ENCODE measurements around the gene DYSF. TPM values are rescaled to one million over a fixed set of nuclear protein-coding genes. Genes with fewer than 3 reads are reported as not detected.
A peak's percentile ranks its signal among the peaks of the same experiment; 100 is the strongest.
"Not testable (repeated sequence)": the region's sequence is repeated elsewhere in the genome, so short reads cannot be mapped to it uniquely, and the experiment has no call there.

DYSF gene
- polyA plus RNA-seq, 6 donors from 2014 or later, result 0.09 to 3.2 TPM; not detected in 4

DNA sequence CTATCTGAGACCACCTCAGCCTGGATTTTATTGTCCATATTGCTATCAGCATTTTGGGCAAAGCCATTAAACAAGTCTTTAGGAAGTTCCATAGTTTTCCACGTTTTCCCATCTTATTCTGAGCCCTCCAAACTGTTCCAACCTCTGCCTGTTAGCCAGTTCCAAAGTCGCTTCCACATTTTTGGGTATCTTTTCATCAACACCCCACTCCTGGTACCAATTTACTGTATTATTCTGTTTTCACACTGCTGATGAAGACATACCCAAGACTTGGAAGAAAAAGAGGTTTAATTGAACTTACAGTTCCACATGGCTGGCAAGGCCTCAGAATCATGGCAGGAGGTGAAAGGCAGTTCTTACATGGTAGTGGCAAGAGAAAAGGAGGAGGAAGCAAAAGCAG is 204.9 kb downstream of the DYSF start:
- H3K4me3 Mint-ChIP-seq; ATAC-seq (ENCODE audit: low read depth in 2 of 2); H3K27me3 Mint-ChIP-seq; DNase-seq; H3K4me1 Mint-ChIP-seq: not testable (repeated sequence)
- Mint-ChIP-seq H3K9me3 (peaks cover 20 to 37% (median 26%) of the 10 kb centered on the region in 7 donors), H3K36me3 (peaks cover 6 to 16% of the 10 kb centered on the region in 2 donors), H3K27ac (peak overlapping the region in 1 of 6 donors; percentile 79)

DNA sequence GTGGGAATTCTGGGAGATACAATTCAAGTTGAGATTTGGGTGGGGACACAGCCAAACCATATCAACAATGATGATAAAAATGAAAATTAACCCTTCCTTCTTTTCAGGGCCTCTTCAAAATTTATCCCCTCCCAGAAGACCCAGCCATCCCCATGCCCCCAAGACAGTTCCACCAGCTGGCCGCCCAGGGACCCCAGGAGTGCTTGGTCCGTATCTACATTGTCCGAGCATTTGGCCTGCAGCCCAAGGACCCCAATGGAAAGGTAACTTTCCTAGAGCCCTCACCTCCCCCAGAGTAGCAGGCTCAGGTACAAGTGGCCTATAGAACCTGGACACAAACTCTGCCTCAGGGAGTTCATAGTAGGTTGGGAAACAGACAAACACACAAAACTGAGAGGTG is 205.4 kb downstream of the DYSF start:
- ATAC-seq (ENCODE audit: low read depth in 2 of 2), result no peak
- Mint-ChIP-seq H3K27ac (no peak overlapping the region), H3K4me1 (no peaks in the 10 kb centered on the region), H3K27me3 (no peaks in the 10 kb centered on the region), H3K4me3 (no peak overlapping the region), H3K36me3 (peaks cover 6 to 16% of the 10 kb centered on the region in 2 donors), H3K9me3 (peaks cover 20 to 37% (median 26%) of the 10 kb centered on the region in 7 donors)
- DNase-seq, result no peak

- Mint-ChIP-seq H3K4me3 (no peak overlapping the region), H3K27me3 (no peaks in the 10 kb centered on the region), H3K27ac (no peak overlapping the region), H3K9me3 (peaks cover 20 to 37% (median 26%) of the 10 kb centered on the region in 7 donors), H3K36me3 (peaks cover 6 to 16% of the 10 kb centered on the region in 2 donors), H3K4me1 (no peaks in the 10 kb centered on the region)
- DNase-seq (no peak), ATAC-seq (ENCODE audit: low read depth in 2 of 2) (no peak)
Measured at GRCh38 chr2:71659868-71660518, 206.6 kb downstream of the DYSF start.

- no peaks in the 10 kb centered on the region for H3K27me3 Mint-ChIP-seq
- peaks cover 6 to 16% of the 10 kb centered on the region in 2 donors for H3K36me3 Mint-ChIP-seq
- H3K9me3 Mint-ChIP-seq, result peaks cover 12 to 26% (median 19%) of the 10 kb centered on the region in 7 donors
- no peak overlapping the region for H3K4me3 Mint-ChIP-seq
- ATAC-seq (ENCODE audit: low read depth in 2 of 2) (no peak), DNase-seq (no peak)
- no peak overlapping the region for H3K27ac Mint-ChIP-seq
- H3K4me1 Mint-ChIP-seq, result no peaks in the 10 kb centered on the region
Measured at GRCh38 chr2:71661782-71662181, 208.4 kb downstream of the DYSF start.

DNA sequence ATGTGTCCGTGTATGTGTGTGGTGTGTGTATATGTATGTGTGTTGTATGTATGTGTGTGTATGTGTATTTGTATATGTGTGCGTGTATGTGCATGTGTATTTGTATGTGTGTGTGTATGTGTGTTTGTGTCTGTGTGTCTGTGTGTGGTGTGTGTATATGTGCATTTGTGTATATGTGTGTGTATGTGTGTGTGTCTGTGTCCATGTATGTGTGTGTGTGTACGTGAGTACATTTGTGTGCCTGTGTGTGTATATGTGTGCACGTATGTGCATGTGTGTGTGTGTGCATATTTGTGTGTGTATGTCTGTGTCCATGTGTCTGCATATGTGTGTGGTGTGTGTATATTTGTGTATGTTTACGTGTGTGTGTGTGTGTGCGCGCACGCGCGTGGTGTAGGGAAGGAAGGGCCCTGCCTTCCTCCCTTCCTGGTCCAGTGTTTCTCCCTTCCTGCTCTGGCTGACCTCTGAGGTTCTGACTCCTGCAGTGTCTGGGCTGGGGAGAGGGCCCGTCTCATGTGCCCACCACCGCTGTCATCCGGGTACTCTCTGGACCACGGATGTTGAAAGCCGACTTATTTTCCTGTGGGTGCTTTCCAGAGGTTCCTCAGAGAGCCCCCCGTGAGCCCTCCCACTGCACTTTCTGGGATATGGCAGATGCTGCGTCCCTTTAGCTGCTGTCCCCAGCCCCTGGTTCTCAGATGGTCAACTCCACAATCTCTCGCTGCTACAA is 209.5 kb downstream of the DYSF start:
- no peak overlapping the region for H3K4me3 Mint-ChIP-seq
- DNase-seq, result no peak
- H3K27me3 Mint-ChIP-seq, result peaks cover 0 to 3% (median 0%) of the 10 kb centered on the region in 3 donors
- no peak for ATAC-seq (ENCODE audit: low read depth in 2 of 2)
- no peaks in the 10 kb centered on the region for H3K4me1 Mint-ChIP-seq
- H3K27ac Mint-ChIP-seq, result no peak overlapping the region
- H3K9me3 Mint-ChIP-seq, result peaks cover 12 to 19% (median 17%) of the 10 kb centered on the region in 7 donors
- peaks cover 6 to 16% of the 10 kb centered on the region in 2 donors for H3K36me3 Mint-ChIP-seq

GRCh38 chr2:71664161-71664560 is 210.8 kb downstream of the DYSF start:
- H3K9me3 Mint-ChIP-seq, result peaks cover 2 to 9% (median 5%) of the 10 kb centered on the region in 7 donors

GRCh38 chr2:71665168-71666093 is 212.1 kb downstream of the DYSF start:
- DNase-seq, result no peak

More at GRCh38 chr2:71664161-71664560, 210.8 kb downstream of the DYSF start:
- ATAC-seq (ENCODE audit: low read depth in 2 of 2), result no peak
- no peak overlapping the region for H3K4me3 Mint-ChIP-seq
- H3K27ac Mint-ChIP-seq, result no peak overlapping the region
- DNase-seq, result no peak
- no peaks in the 10 kb centered on the region for H3K4me1 Mint-ChIP-seq
- H3K27me3 Mint-ChIP-seq, result peaks cover 0 to 5% (median 0%) of the 10 kb centered on the region in 3 donors
- H3K36me3 Mint-ChIP-seq, result peaks cover 0 to 4% of the 10 kb centered on the region in 2 donors

GRCh38 chr2:71666094-71666474 is 212.7 kb downstream of the DYSF start:
- H3K9me3 Mint-ChIP-seq, result peaks cover 0 to 4% (median 0%) of the 10 kb centered on the region in 7 donors
- no peaks in the 10 kb centered on the region for H3K4me1 Mint-ChIP-seq
- H3K4me3 Mint-ChIP-seq, result no peak overlapping the region
- H3K27ac Mint-ChIP-seq, result no peak overlapping the region
- H3K36me3 Mint-ChIP-seq, result no peaks in the 10 kb centered on the region
- ATAC-seq (ENCODE audit: low read depth in 2 of 2) (no peak), DNase-seq (no peak)
- peaks cover 0 to 11% (median 5%) of the 10 kb centered on the region in 3 donors for H3K27me3 Mint-ChIP-seq

More at GRCh38 chr2:71665168-71666093, 212.1 kb downstream of the DYSF start:
- Mint-ChIP-seq H3K27me3 (peaks cover 0 to 11% (median 5%) of the 10 kb centered on the region in 3 donors), H3K27ac (no peak overlapping the region), H3K36me3 (no peaks in the 10 kb centered on the region), H3K9me3 (peaks cover 0 to 4% (median 0%) of the 10 kb centered on the region in 7 donors), H3K4me3 (peak overlapping the region in 1 of 8 donors; percentile 25), H3K4me1 (no peaks in the 10 kb centered on the region)
- ATAC-seq (ENCODE audit: low read depth in 2 of 2), result no peak

DNA sequence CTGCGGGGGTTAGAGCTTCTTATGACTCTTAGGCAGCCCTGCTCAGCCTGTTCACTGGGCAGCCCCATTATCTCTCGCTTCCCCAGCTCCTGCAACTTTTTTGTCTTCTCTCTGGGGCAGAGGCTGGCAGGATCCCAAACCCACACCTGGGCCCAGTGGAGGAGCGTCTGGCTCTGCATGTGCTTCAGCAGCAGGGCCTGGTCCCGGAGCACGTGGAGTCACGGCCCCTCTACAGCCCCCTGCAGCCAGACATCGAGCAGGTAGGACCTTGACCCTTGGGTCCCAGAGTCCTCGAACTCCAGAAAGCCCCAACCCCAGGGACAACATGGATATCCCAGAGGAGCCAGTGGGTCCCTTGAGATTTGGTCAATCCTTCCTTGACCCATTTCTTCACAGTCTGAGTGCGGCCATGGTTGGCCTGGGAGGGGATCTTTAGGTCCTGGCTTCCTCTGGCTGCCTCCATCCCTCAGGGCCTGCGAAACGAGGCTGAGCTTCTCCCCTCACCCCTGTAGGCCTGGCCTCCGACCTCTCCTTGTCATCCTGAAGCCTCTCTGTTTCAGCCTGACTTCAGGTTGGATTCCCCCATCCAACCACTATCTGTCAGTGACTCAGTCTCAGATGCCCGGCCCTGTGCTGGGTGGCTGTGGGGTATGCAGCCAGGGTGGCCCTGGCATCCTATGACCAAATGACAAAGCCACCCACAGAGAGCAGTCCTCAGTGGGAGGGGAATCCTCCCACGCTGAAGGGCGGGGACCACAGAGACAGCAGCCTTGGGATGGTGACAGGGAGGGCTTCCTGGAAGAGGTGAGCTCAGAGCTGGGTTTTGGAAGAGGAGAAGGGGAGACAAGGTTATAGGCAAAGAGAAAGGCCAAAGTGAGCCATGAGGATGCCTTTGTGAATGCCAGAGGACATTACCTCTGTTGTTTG is 214.2 kb downstream of the DYSF start:
- no peaks in the 10 kb centered on the region for H3K36me3 Mint-ChIP-seq
- peaks cover 0 to 6% (median 0%) of the 10 kb centered on the region in 7 donors for H3K9me3 Mint-ChIP-seq
- H3K4me1 Mint-ChIP-seq, result no peaks in the 10 kb centered on the region
- H3K27me3 Mint-ChIP-seq, result peaks cover 0 to 21% (median 5%) of the 10 kb centered on the region in 3 donors
- ATAC-seq (ENCODE audit: low read depth in 2 of 2) (no peak), DNase-seq (no peak)
- H3K27ac Mint-ChIP-seq, result no peak overlapping the region
- H3K4me3 Mint-ChIP-seq, result no peak overlapping the region

DNA sequence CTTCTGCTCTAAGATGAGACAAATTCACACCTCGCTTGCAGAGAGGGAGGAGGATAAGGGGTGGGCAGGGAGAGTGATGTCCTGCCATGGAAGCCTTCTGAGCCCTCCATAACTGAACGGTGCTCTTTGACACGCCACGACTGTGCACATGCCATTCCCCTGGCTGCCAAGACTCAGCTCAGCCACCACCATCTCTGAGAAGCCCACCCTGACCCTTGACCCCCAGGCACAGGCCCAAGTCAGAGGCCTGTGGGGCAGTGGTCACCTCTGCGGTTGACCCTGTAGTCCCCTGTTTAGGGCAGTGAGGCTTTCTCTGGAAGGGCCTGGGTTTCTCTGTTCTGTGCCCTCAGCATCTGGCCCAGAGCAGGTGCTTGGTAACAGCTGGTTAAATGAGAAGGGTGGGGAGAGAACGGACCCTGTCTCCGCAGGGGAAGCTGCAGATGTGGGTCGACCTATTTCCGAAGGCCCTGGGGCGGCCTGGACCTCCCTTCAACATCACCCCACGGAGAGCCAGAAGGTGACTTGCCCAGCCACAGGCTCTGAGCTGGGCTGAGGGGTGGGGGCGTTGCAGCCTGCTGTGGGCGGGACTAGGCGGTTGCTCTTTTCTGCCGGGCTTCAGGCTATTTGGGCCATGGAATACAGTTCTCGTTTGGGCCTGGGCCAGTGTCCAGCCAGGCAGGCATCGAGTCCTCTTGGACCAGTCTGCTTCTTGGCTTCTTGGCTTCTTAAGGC is 215.1 kb downstream of the DYSF start:
- DNase-seq (no peak), ATAC-seq (ENCODE audit: low read depth in 2 of 2) (no peak)
- H3K9me3 Mint-ChIP-seq, result peaks cover 0 to 6% (median 0%) of the 10 kb centered on the region in 7 donors
- H3K4me3 Mint-ChIP-seq, result no peak overlapping the region
- peaks cover 0 to 21% (median 5%) of the 10 kb centered on the region in 3 donors for H3K27me3 Mint-ChIP-seq
- H3K27ac Mint-ChIP-seq, result no peak overlapping the region
- H3K4me1 Mint-ChIP-seq, result no peaks in the 10 kb centered on the region
- H3K36me3 Mint-ChIP-seq, result no peaks in the 10 kb centered on the region

DNA sequence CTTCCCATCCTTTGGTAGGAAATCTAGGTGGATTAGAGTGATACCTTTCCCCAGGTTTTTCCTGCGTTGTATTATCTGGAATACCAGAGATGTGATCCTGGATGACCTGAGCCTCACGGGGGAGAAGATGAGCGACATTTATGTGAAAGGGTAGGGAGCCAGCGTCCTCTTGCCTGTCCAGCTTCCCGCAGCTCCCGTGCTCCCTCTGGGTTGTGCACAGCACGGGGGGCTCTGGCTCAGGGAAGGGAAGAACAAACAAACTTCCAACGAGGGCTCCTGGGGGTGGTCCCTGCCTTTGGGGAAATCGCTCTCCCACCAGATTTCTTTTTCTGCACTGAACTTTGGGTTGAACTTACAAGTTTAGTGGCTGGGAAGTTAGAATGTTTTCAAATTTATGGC is 215.7 kb downstream of the DYSF start:
- no peaks in the 10 kb centered on the region for H3K36me3 Mint-ChIP-seq
- no peak overlapping the region for H3K4me3 Mint-ChIP-seq

More for the DNA sequence above, 215.7 kb downstream of the DYSF start:
- DNase-seq (no peak), ATAC-seq (ENCODE audit: low read depth in 2 of 2) (no peak)
- H3K27ac Mint-ChIP-seq, result no peak overlapping the region
- H3K27me3 Mint-ChIP-seq, result peaks cover 0 to 21% (median 5%) of the 10 kb centered on the region in 3 donors
- H3K9me3 Mint-ChIP-seq, result peaks cover 0 to 7% (median 0%) of the 10 kb centered on the region in 7 donors
- H3K4me1 Mint-ChIP-seq, result no peaks in the 10 kb centered on the region

Measured in naive B cell (primary cell).